BJ (cell line): Measurements from ENCODE around the gene EIF3F. TPM values are rescaled to one million over a fixed set of nuclear protein-coding genes. Genes with fewer than 3 reads are reported as not detected.
A peak's percentile ranks its signal among the peaks of the same experiment; 100 is the strongest.

Source experiments
- CTCF ChIA-PET: fragments of 350-600 bp; formaldehyde crosslinking; extraction: SDS; loops from one replicate; lab custom pipeline; 2021; ENCODE audit warnings: antibody characterized with exemption, inconsistent platforms; lab: Yijun Ruan, JAX
- POLR2A ChIA-PET: fragments of 300-600 bp; sonication (Branson Sonifier 250); formaldehyde crosslinking; extraction: SDS; loops from one replicate; lab custom pipeline; 2021; ENCODE audit warnings: antibody characterized with exemption; lab: Charles Lee
- DNase-seq: peaks from one replicate; pipeline ENCODE4 v3.0.0-alpha.2; 2011; ENCODE audit warnings: low read depth
- H3K27me3 ChIP-seq: 2 replicates; pipeline ENCODE4 v1.6.0; 2011; ENCODE audit warnings: low read length; ENCODE audit not compliant: control insufficient read depth, insufficient read depth
- H3K36me3 ChIP-seq: 2 replicates; pipeline ENCODE4 v1.5.1; 2011; ENCODE audit warnings: low read length; ENCODE audit not compliant: control insufficient read depth, insufficient read depth
- H3K4me3 ChIP-seq: 2 replicates; pipeline ENCODE4 v1.5.1; 2011; ENCODE audit warnings: low read depth, mild to moderate bottlenecking, control low read depth, low read length
- polyA plus RNA-seq: library from polyadenylated mRNA; depleted of rRNA; stranded (reverse); fragments of >200 nt; gene quantifications from 2 replicates; pipeline ENCODE4 v1.2.3, GENCODE V29; 2011
- TF ChIP-seq, protein P1 (sequence below): IDR thresholded peaks from 2 replicates; pipeline ENCODE4 v1.5.1; 2011; ENCODE audit warnings: low read depth, mild to moderate bottlenecking, control low read depth, inconsistent platforms, low read length, moderate library complexity; ENCODE audit not compliant: insufficient read depth

EIF3F gene
- polyA plus RNA-seq, 1 experiment = 218 TPM

DNA sequence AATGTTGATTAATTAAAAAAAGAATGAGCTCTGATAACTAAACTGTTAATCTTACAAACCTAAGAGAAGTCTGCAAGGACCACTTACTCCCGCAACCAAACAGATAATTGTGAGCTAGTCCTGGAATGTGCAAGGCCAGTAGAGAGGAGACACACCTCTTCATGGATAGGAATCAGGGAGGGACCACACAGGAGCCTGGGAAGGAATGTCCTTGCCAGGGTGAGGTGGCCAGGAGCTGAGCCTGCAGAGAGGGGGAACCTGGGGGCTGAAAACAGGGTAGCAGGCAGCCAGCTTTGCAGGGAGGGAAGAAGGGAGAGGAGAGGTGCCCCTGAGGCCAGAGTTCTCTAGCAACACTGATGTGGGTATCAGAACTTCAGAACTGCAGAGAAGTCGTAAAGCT is 12.5 kb upstream of the EIF3F start:
- Histone ChIP-seq H3K27me3 (no peaks in the 10 kb centered on the region), H3K4me3 (no peak overlapping the region), H3K36me3 (no peaks in the 10 kb centered on the region)
- TF ChIP-seq, protein P1, sequence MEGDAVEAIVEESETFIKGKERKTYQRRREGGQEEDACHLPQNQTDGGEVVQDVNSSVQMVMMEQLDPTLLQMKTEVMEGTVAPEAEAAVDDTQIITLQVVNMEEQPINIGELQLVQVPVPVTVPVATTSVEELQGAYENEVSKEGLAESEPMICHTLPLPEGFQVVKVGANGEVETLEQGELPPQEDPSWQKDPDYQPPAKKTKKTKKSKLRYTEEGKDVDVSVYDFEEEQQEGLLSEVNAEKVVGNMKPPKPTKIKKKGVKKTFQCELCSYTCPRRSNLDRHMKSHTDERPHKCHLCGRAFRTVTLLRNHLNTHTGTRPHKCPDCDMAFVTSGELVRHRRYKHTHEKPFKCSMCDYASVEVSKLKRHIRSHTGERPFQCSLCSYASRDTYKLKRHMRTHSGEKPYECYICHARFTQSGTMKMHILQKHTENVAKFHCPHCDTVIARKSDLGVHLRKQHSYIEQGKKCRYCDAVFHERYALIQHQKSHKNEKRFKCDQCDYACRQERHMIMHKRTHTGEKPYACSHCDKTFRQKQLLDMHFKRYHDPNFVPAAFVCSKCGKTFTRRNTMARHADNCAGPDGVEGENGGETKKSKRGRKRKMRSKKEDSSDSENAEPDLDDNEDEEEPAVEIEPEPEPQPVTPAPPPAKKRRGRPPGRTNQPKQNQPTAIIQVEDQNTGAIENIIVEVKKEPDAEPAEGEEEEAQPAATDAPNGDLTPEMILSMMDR = no peak
- no peak for DNase-seq
- ChIA-PET CTCF (interaction anchor here (1.8 to 3.2 kb wide), 3 partner anchors 11 to 83 kb away, joined by 8 to 21 read pairs (median 12); partner anchors contain the start of gene EIF3F), POLR2A (interaction anchor here (1.0 kb wide), 1 partner anchor 10 kb away, joined by 5 read pairs; the partner anchor contains the start of gene NLRP10)

DNA sequence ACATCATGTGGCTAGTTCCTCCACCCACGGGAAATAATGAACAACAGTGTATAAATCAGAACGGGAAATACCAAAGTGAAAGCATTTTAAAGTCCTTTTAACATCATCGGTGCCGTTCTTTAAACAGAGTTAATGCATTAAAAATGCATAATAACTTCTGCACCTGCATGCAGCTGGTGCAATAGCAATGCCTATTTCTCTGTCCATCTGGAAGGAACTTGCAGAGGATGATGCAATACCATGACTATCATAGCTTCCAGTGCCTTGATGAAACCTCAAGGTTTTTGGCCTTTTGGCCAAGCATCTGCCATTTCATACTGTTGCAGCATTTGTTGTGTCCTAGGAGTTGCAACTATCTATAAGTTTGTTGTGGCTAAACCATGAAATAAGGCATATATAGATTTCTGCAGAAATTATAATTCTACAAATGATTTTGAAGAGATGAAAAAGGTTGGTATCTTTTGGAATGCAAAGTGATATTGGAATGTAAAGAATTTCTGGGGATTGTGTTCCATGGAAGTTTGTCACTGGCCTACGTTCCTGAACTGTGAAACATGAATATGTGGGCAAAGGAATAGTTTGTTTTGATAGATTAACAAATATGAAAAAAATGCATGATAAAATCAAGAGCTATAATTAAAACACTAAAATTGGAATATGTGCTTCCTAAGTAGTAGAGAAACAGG is 9.8 kb upstream of the EIF3F start:
- no peak overlapping the region for H3K4me3 ChIP-seq
- ChIA-PET CTCF (interaction anchor here (0.7 to 3.4 kb wide), 6 partner anchors 9 to 122 kb away, joined by 3 to 33 read pairs (median 5); partner anchors contain the start of gene EIF3F), POLR2A (interaction anchor here (0.6 to 1.5 kb wide), 5 partner anchors 9 to 71 kb away, joined by 3 to 11 read pairs (median 4); partner anchors contain the start of genes EIF3F and NLRP10)
- TF ChIP-seq, protein P1 = no peak
- no peaks in the 10 kb centered on the region for H3K36me3 ChIP-seq
- peak; percentile 94 for DNase-seq
- H3K27me3 ChIP-seq = no peaks in the 10 kb centered on the region

DNA sequence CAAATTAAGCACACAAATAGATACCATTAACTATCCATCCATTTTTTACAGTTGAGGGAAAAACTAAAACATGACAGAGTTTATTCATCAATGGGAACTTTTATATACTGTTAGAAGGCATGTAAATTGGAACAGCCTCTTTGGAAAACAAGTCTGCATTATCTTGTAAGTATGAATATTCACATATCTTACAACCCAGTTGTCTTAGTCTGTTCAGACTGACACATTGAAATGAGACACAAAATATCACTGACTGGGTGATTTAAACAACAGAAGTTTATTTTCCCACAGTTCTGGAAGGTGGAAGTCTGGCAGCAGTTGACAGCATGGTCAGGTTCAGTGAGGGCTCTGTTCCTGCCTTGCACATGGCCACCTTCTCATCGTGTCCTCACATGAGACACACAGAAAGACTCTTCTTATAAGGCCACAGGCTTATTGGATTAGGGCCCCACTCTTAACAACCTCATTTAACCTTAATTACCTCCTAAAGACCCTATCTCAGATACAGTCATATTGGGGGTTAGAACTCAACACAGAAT is 5.4 kb upstream of the EIF3F start:
- DNase-seq = no peak
- TF ChIP-seq, protein P1 = no peak
- Histone ChIP-seq H3K4me3 (no peak overlapping the region), H3K27me3 (no peaks in the 10 kb centered on the region), H3K36me3 (no peaks in the 10 kb centered on the region)
- POLR2A ChIA-PET = no interaction called here
- CTCF ChIA-PET = interaction anchor here (6.1 kb wide), 1 partner anchor 77 kb away, joined by 196 read pairs; no protein-coding TSS in a partner anchor

DNA sequence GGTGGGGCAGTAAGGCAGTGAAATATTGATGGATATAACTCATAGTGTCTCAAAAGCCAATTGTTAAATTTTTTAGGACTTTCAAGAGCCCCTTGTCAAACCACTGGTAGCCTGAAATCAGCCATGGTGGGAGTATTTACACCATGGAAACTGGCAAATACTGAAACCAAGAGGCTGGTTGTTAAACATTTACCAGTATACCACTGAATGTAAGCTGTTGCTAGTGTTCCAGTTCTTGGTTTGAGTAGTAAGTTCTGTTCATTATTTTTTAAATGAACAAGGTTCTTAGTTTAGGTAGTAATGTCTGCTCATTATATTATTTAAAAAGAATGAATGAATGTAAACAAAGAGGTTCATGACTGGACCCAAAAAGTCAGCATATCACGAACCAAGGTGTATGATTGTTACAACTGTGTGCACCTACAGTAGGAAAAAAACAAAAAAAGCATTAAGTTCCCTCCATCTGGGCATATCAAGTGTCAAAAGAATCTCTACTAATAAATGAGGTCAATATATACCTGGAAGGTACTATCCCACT is 4.5 kb upstream of the EIF3F start:
- Histone ChIP-seq H3K4me3 (no peak overlapping the region), H3K27me3 (no peaks in the 10 kb centered on the region), H3K36me3 (no peaks in the 10 kb centered on the region)
- no peak for DNase-seq
- ChIA-PET POLR2A (no interaction called here), CTCF (interaction anchor here (5.4 to 6.1 kb wide), 2 partner anchors 78 to 89 kb away, joined by 129 to 196 read pairs; no protein-coding TSS in a partner anchor)
- TF ChIP-seq, protein P1 = no peak
